ENCODE data around the gene RAPGEFL1. TPM values are rescaled to one million over a fixed set of nuclear protein-coding genes. Genes with fewer than 3 reads are reported as not detected.
"Not testable (repeated sequence)": the region's sequence is repeated elsewhere in the genome, so short reads cannot be mapped to it uniquely, and the experiment has no call there.

RAPGEFL1 gene, protein sequence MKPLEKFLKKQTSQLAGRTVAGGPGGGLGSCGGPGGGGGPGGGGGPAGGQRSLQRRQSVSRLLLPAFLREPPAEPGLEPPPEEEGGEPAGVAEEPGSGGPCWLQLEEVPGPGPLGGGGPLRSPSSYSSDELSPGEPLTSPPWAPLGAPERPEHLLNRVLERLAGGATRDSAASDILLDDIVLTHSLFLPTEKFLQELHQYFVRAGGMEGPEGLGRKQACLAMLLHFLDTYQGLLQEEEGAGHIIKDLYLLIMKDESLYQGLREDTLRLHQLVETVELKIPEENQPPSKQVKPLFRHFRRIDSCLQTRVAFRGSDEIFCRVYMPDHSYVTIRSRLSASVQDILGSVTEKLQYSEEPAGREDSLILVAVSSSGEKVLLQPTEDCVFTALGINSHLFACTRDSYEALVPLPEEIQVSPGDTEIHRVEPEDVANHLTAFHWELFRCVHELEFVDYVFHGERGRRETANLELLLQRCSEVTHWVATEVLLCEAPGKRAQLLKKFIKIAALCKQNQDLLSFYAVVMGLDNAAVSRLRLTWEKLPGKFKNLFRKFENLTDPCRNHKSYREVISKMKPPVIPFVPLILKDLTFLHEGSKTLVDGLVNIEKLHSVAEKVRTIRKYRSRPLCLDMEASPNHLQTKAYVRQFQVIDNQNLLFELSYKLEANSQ
- 1 to 10 TPM; 5.1 to 6.2 TPM for total RNA-seq

DNA sequence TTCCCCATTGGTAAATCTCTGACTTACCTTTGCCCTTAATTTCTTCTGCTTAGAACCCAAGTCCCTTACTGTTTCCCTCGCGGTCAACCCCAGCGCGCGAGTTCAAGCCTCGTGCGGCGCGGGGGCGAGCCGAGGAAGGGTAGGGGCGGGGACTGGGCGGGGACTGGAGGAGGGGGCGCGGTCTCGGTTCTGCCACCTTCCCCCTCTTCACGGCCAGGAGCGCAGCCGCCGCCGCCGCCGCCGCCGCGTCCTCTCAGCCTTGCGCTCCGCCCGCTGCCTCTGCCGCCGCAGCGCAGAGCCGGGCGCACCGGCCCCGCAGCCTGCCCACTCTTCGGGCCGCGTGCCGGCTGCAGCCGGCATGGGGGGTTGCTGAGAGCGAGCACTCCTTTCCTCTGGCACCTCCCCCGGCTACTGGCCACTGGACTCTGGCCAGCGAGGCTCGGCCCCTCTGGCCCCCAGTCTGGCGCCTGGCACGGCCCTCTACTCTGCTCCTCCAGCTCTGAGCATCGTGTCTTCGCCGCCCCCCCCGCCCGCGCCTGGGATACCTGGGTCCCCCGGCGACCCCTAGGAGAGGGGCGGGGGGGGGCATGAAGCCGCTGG, at the start of gene RAPGEFL1:
Gene RAPGEFL1, plus strand, starts transcription at position 196 of the 600 bp plus-strand sequence. Its CDS starts 392 bp downstream, at position 588.
- H3K4me3 Mint-ChIP-seq: peak within 1 kb of the TSS; percentile 53
- peaks cover 8% of the 10 kb centered on the region for H3K4me1 Mint-ChIP-seq
- DNase-seq (peak; percentile 95), ATAC-seq (peak; percentile 97)
- no peak within 1 kb of the TSS for H3K27ac Mint-ChIP-seq
- ChIA-PET CTCF (interaction anchor here (0.5 to 2.0 kb wide), 4 partner anchors 9 to 164 kb away, joined by 3 to 7 read pairs (median 5); no protein-coding TSS in a partner anchor), POLR2A (no interaction called here)
- H3K27me3 Mint-ChIP-seq: no peaks in the 10 kb centered on the region
- intact Hi-C loops (cut with DNase I, micrococcal nuclease): loop anchor here in 1 of 2 experiments (1.0 to 2.0 kb wide), 5 partner anchors 37 to 108 kb away; partner anchors contain the start of genes CASC3, MSL1 and WIPF2
- peaks cover 11% of the 10 kb centered on the region for H3K36me3 Mint-ChIP-seq (ENCODE audit: low read depth)
- H3K9me3 Mint-ChIP-seq (ENCODE audit: low read depth): no peaks in the 10 kb centered on the region

DNA sequence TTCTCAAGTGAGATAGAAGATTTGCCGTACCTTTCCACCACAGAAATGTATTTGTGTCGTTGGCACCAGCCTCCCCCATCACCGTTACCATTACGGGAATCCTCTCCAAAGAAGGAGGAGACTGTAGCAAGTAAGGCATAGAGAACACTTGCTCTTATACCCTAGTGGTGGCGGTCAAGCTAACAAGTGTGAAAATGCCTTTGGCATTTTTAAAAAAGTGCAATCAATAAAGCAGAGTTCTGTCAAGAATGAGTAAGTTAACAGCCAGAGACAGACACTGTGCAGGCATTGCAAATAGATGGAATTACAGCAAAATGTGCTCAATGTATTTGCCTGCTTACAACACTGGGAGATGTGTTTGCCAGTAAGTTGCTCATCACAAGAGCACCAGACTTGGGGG, 47.8 kb upstream of the RAPGEFL1 start:
- Mint-ChIP-seq H3K9me3 (ENCODE audit: low read depth) (no peaks in the 10 kb centered on the region), H3K36me3 (ENCODE audit: low read depth) (peaks cover 65% of the 10 kb centered on the region), H3K27me3 (no peaks in the 10 kb centered on the region), H3K27ac (no peak overlapping the region), H3K4me1 (peaks cover 12% of the 10 kb centered on the region), H3K4me3 (no peak overlapping the region)
- ATAC-seq (no peak), DNase-seq (no peak)
- intact Hi-C loops (cut with DNase I, micrococcal nuclease): no loop called here
- CTCF ChIA-PET: interaction anchor here (1.0 to 3.3 kb wide), 2 partner anchors 17 to 47 kb away, joined by 3 to 18 read pairs; no protein-coding TSS in a partner anchor
- POLR2A ChIA-PET: interaction anchor here (0.8 kb wide), 1 partner anchor 1252 kb away, joined by 11 read pairs; no protein-coding TSS in a partner anchor

DNA sequence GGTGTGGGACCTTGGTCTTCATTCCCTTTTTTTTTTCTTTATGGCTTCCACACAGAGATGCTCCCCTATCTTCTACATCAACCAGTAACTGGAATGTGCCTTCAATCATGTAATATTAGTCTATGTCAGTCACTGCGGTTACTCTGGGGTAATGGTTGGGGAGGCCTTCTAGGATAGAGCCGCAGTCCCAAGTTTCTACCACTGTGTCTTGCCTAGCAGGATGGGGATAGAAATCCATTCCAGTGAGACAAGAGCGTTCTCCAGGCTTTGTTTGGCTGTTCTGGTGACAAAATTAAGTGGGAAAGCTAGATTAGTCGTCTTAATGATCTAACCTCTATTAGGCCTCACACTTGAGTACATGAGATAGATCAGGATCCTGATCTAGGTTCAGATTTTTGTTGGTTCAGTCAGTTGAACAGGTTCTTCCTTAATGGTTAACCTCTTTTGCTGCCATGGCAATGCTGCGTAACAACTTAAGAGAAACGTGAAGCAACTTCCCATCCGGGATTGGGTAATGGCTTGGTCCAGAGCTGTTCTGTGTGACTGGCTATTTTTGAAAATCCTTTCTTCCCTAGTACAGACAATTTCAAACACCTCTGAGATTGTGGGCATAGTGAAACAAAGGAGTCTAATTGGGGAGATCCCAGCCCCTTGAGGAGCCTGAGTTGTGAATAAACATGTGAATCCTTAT, 46.8 kb upstream of the RAPGEFL1 start:
- ChIA-PET POLR2A (interaction anchor here (0.8 kb wide), 1 partner anchor 1253 kb away, joined by 11 read pairs; no protein-coding TSS in a partner anchor), CTCF (interaction anchor here (1.0 to 3.3 kb wide), 4 partner anchors 9 to 38 kb away, joined by 3 to 18 read pairs (median 4); no protein-coding TSS in a partner anchor)
- Mint-ChIP-seq H3K36me3 (ENCODE audit: low read depth) (peaks cover 70% of the 10 kb centered on the region), H3K4me1 (peaks cover 11% of the 10 kb centered on the region), H3K9me3 (ENCODE audit: low read depth) (no peaks in the 10 kb centered on the region), H3K27me3 (no peaks in the 10 kb centered on the region), H3K4me3 (no peak overlapping the region), H3K27ac (peak overlapping the region; percentile 62)
- intact Hi-C loops (cut with DNase I, micrococcal nuclease): no loop called here
- ATAC-seq (no peak), DNase-seq (no peak)

DNA sequence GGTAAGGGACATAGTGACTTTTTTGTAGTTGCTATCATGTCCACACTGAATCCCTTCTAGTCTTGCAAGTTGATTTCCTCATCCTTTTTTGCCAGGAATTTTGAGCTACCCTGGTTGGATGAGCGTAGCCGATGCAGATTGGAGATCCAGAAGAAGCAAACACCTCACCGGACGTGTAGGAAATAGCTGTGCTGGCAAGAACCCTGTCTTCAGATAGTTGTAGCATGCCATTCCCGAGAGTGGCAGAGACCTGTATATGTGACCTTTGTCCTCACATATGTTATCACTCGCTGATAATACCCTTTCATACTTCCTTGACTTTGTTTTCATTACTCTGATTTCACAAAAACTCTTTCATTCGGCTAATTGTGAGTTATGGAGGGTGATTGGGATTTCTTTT, 43.1 kb upstream of the RAPGEFL1 start:
- ChIA-PET CTCF (interaction anchor here (1.1 to 3.8 kb wide), 4 partner anchors 22 to 69 kb away, joined by 3 to 25 read pairs (median 6); no protein-coding TSS in a partner anchor), POLR2A (interaction anchor here (0.8 to 2.3 kb wide), 2 partner anchors 21 to 178 kb away, joined by 3 to 12 read pairs; no protein-coding TSS in a partner anchor)
- intact Hi-C loops (cut with DNase I, micrococcal nuclease): no loop called here
- H3K36me3 Mint-ChIP-seq (ENCODE audit: low read depth): peaks cover 68% of the 10 kb centered on the region
- DNase-seq (no peak), ATAC-seq (no peak)
- no peak overlapping the region for H3K4me3 Mint-ChIP-seq
- no peaks in the 10 kb centered on the region for H3K27me3 Mint-ChIP-seq
- no peaks in the 10 kb centered on the region for H3K9me3 Mint-ChIP-seq (ENCODE audit: low read depth)
- H3K4me1 Mint-ChIP-seq: peaks cover 21% of the 10 kb centered on the region
- no peak overlapping the region for H3K27ac Mint-ChIP-seq

DNA sequence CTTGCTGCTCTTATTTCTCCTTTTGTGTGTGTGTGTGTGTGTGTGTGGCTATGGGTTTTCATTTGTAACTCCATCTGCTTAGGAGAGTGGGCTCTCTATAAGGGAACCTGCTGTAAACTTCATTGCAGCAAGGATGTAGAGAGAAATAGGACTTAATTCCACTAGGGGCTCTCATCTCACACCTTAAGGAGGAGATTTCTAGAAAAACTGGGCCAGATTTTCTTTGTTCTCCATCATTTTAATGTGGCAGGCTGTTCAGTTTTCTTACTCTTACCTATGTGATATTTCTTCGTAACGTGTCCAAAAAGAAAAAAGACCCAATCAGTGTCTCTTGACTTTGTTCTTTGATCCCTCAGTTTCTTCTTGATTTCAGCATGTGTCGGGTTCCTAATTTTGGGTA, 41.5 kb upstream of the RAPGEFL1 start:
- H3K27ac Mint-ChIP-seq: peak overlapping the region; percentile 80
- no peaks in the 10 kb centered on the region for H3K9me3 Mint-ChIP-seq (ENCODE audit: low read depth)
- ChIA-PET CTCF (no interaction called here), POLR2A (no interaction called here)
- DNase-seq (no peak), ATAC-seq (no peak)
- no peaks in the 10 kb centered on the region for H3K27me3 Mint-ChIP-seq
- H3K36me3 Mint-ChIP-seq (ENCODE audit: low read depth): peaks cover 56% of the 10 kb centered on the region
- intact Hi-C loops (cut with DNase I, micrococcal nuclease): no loop called here
- peaks cover 26% of the 10 kb centered on the region for H3K4me1 Mint-ChIP-seq
- H3K4me3 Mint-ChIP-seq: no peak overlapping the region

DNA sequence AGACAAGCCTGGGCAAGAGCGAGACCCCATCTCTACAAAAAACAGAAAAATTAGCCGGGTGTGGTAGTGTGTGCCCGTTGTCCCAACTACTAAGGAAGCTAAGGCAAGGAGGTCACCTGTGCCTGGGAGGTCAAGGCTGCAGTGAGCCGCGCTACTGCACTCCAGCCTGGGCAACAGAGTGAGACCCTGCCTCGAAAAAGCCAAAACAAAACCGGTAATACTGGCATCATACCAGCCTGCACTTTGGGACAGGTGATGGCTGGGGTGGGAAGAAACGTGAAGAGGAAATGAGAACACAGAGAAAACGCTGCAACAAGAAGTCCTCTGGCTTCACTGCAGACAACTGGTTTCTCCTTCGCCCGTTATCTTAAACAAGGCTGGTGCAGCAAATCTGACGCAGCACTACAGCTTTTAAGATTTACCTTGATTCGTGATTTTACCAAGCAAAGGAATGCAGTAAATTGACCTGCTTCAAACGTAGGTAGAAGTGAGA, 37.7 kb upstream of the RAPGEFL1 start:
- DNase-seq: no peak
- Mint-ChIP-seq H3K4me3 (peak overlapping the region; percentile 90), H3K4me1 (peaks cover 39% of the 10 kb centered on the region), H3K36me3 (ENCODE audit: low read depth) (peaks cover 46% of the 10 kb centered on the region), H3K27me3 (no peaks in the 10 kb centered on the region), H3K9me3 (ENCODE audit: low read depth) (no peaks in the 10 kb centered on the region), H3K27ac (peak overlapping the region; percentile 98)
- intact Hi-C loops (cut with DNase I, micrococcal nuclease): loop anchor here (1.0 to 2.0 kb wide), 14 partner anchors 14 to 409 kb away; partner anchors contain the start of genes CDC6 (in 1 of the 2), MED24 (in 1 of the 2), MIEN1 (in 1 of the 2) and PSMD3 (in 1 of the 2)
- ChIA-PET POLR2A (interaction anchor here (0.6 to 4.1 kb wide), 12 partner anchors 12 to 278 kb away, joined by 3 to 35 read pairs (median 4); partner anchors contain the start of genes MSL1, NR1D1, TOP2A and WIPF2), CTCF (interaction anchor here (1.0 to 3.1 kb wide), 4 partner anchors 9 to 29 kb away, joined by 3 to 26 read pairs (median 8); no protein-coding TSS in a partner anchor)
- peak; percentile 5 for ATAC-seq

DNA sequence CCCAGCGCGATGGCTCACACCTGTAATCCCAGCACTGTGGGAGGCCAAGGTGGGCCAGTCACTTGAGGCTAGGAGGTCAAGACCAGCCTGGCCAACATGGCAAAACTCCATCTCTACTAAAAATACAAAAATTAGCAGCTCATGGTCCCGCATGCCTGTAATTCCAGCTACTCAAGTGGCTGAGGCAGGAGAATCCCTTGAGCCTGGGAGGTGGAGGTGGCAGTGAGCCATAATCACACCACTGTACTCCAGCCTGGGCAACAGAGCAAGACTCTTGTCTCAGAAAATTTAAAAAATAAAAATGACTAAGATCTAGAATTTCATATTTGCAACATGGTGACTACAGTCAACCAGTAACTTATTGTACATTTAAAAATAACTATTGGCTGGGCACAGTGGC, 34.1 kb upstream of the RAPGEFL1 start:
- H3K27ac Mint-ChIP-seq; ATAC-seq; H3K9me3 Mint-ChIP-seq (ENCODE audit: low read depth); DNase-seq; H3K27me3 Mint-ChIP-seq; intact Hi-C loops (cut with DNase I, micrococcal nuclease); H3K4me3 Mint-ChIP-seq: not testable (repeated sequence)
- CTCF ChIA-PET: interaction anchor here (0.6 kb wide), 1 partner anchor 411 kb away, joined by 3 read pairs; no protein-coding TSS in a partner anchor
- H3K36me3 Mint-ChIP-seq (ENCODE audit: low read depth): peaks cover 48% of the 10 kb centered on the region
- POLR2A ChIA-PET: interaction anchor here (0.6 to 1.7 kb wide), 3 partner anchors 9 to 23 kb away, joined by 3 to 7 read pairs (median 5); no protein-coding TSS in a partner anchor
- peaks cover 45% of the 10 kb centered on the region for H3K4me1 Mint-ChIP-seq

DNA sequence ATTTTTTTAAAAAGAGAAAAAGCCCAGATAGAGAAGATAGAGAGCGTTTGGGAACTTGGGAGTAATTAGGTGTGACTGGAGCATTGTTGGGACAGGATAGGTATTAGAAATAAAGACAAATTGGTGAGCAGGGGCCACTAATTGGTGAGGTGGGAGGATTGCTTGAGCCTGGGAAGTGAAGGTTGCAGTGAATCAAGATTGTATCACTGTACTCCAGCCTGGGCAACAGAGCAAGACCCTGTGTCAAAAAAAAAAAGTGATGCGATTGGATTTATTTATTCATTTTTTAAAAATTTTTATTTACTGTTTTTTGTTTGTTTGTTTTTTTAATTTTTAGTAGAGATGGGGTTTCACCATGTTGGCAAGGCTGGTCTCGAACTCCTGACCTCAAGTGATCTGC, 31.8 kb upstream of the RAPGEFL1 start:
- CTCF ChIA-PET: interaction anchor here (1.2 kb wide), 1 partner anchor 42 kb away, joined by 3 read pairs; no protein-coding TSS in a partner anchor
- POLR2A ChIA-PET: no interaction called here
- Mint-ChIP-seq H3K36me3 (ENCODE audit: low read depth) (peaks cover 55% of the 10 kb centered on the region), H3K4me1 (peaks cover 53% of the 10 kb centered on the region), H3K27me3 (no peaks in the 10 kb centered on the region), H3K4me3 (no peak overlapping the region), H3K9me3 (ENCODE audit: low read depth) (no peaks in the 10 kb centered on the region), H3K27ac (peak overlapping the region; percentile 39)
- DNase-seq (no peak), ATAC-seq (no peak)
- intact Hi-C loops (cut with DNase I, micrococcal nuclease): no loop called here

DNA sequence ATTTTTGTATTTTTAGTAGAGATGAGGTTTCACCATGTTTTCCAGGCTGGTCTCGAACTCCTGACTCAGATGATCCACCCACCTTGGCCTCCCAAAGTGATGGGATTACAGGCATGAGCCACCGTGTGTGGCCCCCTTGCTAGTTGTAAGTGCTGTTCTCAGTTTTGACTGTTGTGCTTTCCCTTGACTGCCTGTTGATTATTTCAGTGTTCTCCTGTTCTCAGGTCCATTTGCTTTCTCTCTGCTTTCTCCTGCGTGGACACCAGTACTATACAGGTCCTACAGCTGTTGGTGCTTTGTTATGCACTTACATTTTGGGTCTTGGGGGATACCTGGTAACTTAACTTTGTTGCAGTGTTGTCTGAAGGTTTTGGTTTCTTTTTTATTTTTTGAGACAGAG, 28.7 kb upstream of the RAPGEFL1 start:
- CTCF ChIA-PET: interaction anchor here (0.7 to 1.6 kb wide), 5 partner anchors 20 to 48 kb away, joined by 3 to 17 read pairs (median 5); no protein-coding TSS in a partner anchor
- no peak overlapping the region for H3K4me3 Mint-ChIP-seq
- peaks cover 2% of the 10 kb centered on the region for H3K9me3 Mint-ChIP-seq (ENCODE audit: low read depth)
- peaks cover 47% of the 10 kb centered on the region for H3K36me3 Mint-ChIP-seq (ENCODE audit: low read depth)
- no peak for ATAC-seq
- H3K4me1 Mint-ChIP-seq: peaks cover 52% of the 10 kb centered on the region
- intact Hi-C loops (cut with DNase I, micrococcal nuclease): no loop called here
- POLR2A ChIA-PET: interaction anchor here (0.6 to 1.2 kb wide), 3 partner anchors 10 to 27 kb away, joined by 4 to 7 read pairs (median 5); no protein-coding TSS in a partner anchor
- H3K27ac Mint-ChIP-seq: peak overlapping the region; percentile 55
- H3K27me3 Mint-ChIP-seq: no peaks in the 10 kb centered on the region
- no peak for DNase-seq

DNA sequence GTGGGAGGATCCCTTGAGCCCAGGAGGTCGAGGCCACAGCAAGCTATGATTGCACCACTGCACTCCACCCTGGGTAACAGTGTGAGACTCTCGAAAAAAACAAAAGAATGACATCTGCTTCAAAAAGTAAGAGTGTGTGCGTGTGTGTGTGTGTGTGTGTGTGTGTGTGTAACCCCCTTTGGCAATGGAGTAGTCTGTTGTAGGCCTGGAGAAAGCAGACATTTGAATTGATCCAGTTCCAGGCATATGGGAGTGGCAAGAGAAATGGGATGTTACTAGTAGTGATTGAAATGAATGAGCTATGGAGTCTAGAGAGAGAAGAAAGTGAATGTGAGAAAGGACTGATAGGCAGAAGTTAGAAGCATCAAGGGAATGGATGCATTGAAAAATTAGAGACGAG, 27.0 kb upstream of the RAPGEFL1 start:
- peaks cover 67% of the 10 kb centered on the region for H3K4me1 Mint-ChIP-seq
- ChIA-PET CTCF (interaction anchor here (0.9 to 1.2 kb wide), 3 partner anchors 27 to 92 kb away, joined by 3 read pairs; no protein-coding TSS in a partner anchor), POLR2A (interaction anchor here (1.1 to 3.1 kb wide), 2 partner anchors 10 to 13 kb away, joined by 4 to 35 read pairs; partner anchors contain the start of gene CASC3)
- H3K9me3 Mint-ChIP-seq (ENCODE audit: low read depth): peaks cover 2% of the 10 kb centered on the region
- ATAC-seq (no peak), DNase-seq (no peak)
- peak overlapping the region; percentile 49 for H3K27ac Mint-ChIP-seq
- intact Hi-C loops (cut with DNase I, micrococcal nuclease): loop anchor here (5.0 kb wide), 3 partner anchors 38 to 1423 kb away; no protein-coding TSS in a partner anchor
- H3K27me3 Mint-ChIP-seq: no peaks in the 10 kb centered on the region
- H3K4me3 Mint-ChIP-seq: no peak overlapping the region
- H3K36me3 Mint-ChIP-seq (ENCODE audit: low read depth): peaks cover 57% of the 10 kb centered on the region

Data from activated CD4-positive, alpha-beta T cell treated with anti-CD3 and anti-CD28 coated beads for 36 hours (primary cell).